ENCODE measurements around the gene ANKRD33B. TPM values are rescaled to one million over a fixed set of nuclear protein-coding genes. Genes with fewer than 3 reads are reported as not detected.

ANKRD33B gene
- total and polyA plus RNA-seq, 2 of the 8 experiments (the other 6 are each of a cell fraction or from before 2014, with no cell fraction given) = 6.9 to 20.6 TPM

- Histone ChIP-seq H3K9me3 (ENCODE audit: insufficient read depth in 2 of 2, low read depth in 1 of 2, low read length in 1 of 2) (no peaks in the 10 kb centered on the region), H3K79me2 (ENCODE audit: control insufficient read depth in 1 of 2, insufficient read depth in 2 of 2, low read length in 2 of 2) (no peaks in the 10 kb centered on the region), H2BK120ac (replicated peaks; ENCODE audit: low read depth, low read length) (no peak overlapping the region), H3K18ac (ENCODE audit: extremely low read depth, low read length) (peak overlapping the region; percentile 53; the same call in 1 of the 2 replicates), H3K9ac (replicated peaks in 1 of 4; ENCODE audit: extremely low read depth in 1 of 4, low read depth in 3 of 4, low read length in 3 of 4) (no peak overlapping the region), H3K23me2 (ENCODE audit: low read depth, low read length) (no peaks in the 10 kb centered on the region), H2BK20ac (ENCODE audit: low read length) (0 out of 2 replicates have a peak overlapping the region, but pooled peaks have one; percentile 32), H3K4me2 (ENCODE audit: insufficient read depth in 1 of 2, low read depth in 2 of 2, low read length in 2 of 2) (no peak overlapping the region), H3K4me1 (replicated peaks in 1 of 4; ENCODE audit: control insufficient read depth in 3 of 4, insufficient read depth in 4 of 4, low read length in 3 of 4) (peaks cover 4 to 12% (median 10%) of the 10 kb centered on the region in 4 experiments; a peak in 4 of 7 replicates), H3K27me3 (replicated peaks in 1 of 4; ENCODE audit: control insufficient read depth in 3 of 4, extremely low read depth in 1 of 4, insufficient read depth in 3 of 4, low read length in 3 of 4) (no peaks in the 10 kb centered on the region), H2AK5ac (ENCODE audit: low read depth, low read length) (no peak overlapping the region), H3K4ac (replicated peaks; ENCODE audit: insufficient read length, low read depth, low read length) (no peak overlapping the region), H3K14ac (ENCODE audit: insufficient read length) (no peak overlapping the region), H2AFZ (ENCODE audit: low read length) (peak overlapping the region; percentile 6; the same call in 1 of the 2 replicates), H3K79me1 (ENCODE audit: low read depth, low read length) (no peaks in the 10 kb centered on the region), H2BK12ac (ENCODE audit: low read depth, low read length) (no peak overlapping the region), H3K23ac (ENCODE audit: insufficient read length) (no peak overlapping the region), H2BK5ac (ENCODE audit: low read depth, low read length) (no peak overlapping the region), H3K4me3 (ENCODE audit: extremely low read depth in 1 of 4, insufficient read depth in 2 of 4, low read depth in 3 of 4, low read length in 4 of 4) (no peak overlapping the region), H2BK15ac (ENCODE audit: low read length) (no peak overlapping the region), H3K56ac (replicated peaks; ENCODE audit: insufficient read length, low read depth, low read length) (no peak overlapping the region), H3K36me3 (ENCODE audit: control insufficient read depth in 2 of 4, insufficient read depth in 4 of 4, low read length in 3 of 4) (no peaks in the 10 kb centered on the region), H4K5ac (ENCODE audit: insufficient read length, low read depth, low read length) (no peak overlapping the region), H3K27ac (ENCODE audit: low read depth, low read length) (no peak overlapping the region), H4K91ac (replicated peaks; ENCODE audit: insufficient read length, low read length) (no peak overlapping the region), H4K20me1 (replicated peaks in 1 of 2; ENCODE audit: control insufficient read depth in 1 of 2, insufficient read depth in 2 of 2, low read length in 2 of 2) (no peaks in the 10 kb centered on the region), H4K8ac (ENCODE audit: extremely low read depth, insufficient read depth, low read length) (no peak overlapping the region)
- no peak for DNase-seq (ENCODE audit: low read depth in 1 of 2, low spot score in 2 of 2)
- TF ChIP-seq SP4 (IDR thresholded peaks at IDR 0.05; ENCODE audit: low read length) = no peak
- 0 out of 2 replicates have a peak, but pooled peaks have one; percentile 62 for TF ChIP-seq JUND (IDR thresholded peaks at IDR 0.05; ENCODE audit: low read length)
- WGBS, 2 experiments (ENCODE audit: extremely low coverage in 1 of 2, insufficient coverage in 1 of 2, insufficient read length in 1 of 2, insufficient replicate concordance in 2 of 2, low coverage in 1 of 2, low lambda C conversion rate in 2 of 2, missing lambda C conversion rate in 1 of 2) = 87% methylated on average over 13 of the region's 13 CpGs; no CpG with 5 or more reads in 1 of the 2 experiments
- ChIA-PET POLR2A (ENCODE audit: partially characterized antibody) (interaction anchor here (1.2 to 1.5 kb wide), 2 partner anchors 10 to 12 kb away, joined by 3 read pairs; no protein-coding TSS in a partner anchor), CTCF (ENCODE audit: partially characterized antibody) (interaction anchor here (0.6 to 1.6 kb wide), 5 partner anchors 15 to 208 kb away, joined by 3 to 5 read pairs (median 5); no protein-coding TSS in a partner anchor)
- no peak for FAIRE-seq
Observed at GRCh38 chr5:10663489-10664179, 99.8 kb downstream of the ANKRD33B start.
